GM19397 (cell line): ENCODE data around the gene INPP5K.
"Not testable (repeated sequence)": the region's sequence is repeated elsewhere in the genome, so short reads cannot be mapped to it uniquely, and the experiment has no call there.

Experiments used
- ATAC-seq: cut with Tn5 transposase; IDR thresholded peaks from one replicate; pipeline ENCODE4 v1.9.1; 2021; ENCODE audit warnings: mild to moderate bottlenecking, moderate library complexity; ENCODE audit not compliant: unreplicated experiment

The INPP5K gene

GRCh38 chr17:1516388-1517161 is at the start of gene INPP5K:
TSS of gene INPP5K (minus strand) at chr17:1516612. CDS start at chr17:1516499, 113 bp downstream.
- ATAC-seq, result peak; percentile 89

GRCh38 chr17:1565877-1566276 is 49.5 kb upstream of the INPP5K start:
- no peak for ATAC-seq

GRCh38 chr17:1563786-1564613 is 47.6 kb upstream of the INPP5K start:
- no peak for ATAC-seq

- ATAC-seq, result not testable (repeated sequence)
Measured at GRCh38 chr17:1563471-1563785, 47.0 kb upstream of the INPP5K start.

- peak; percentile 35 for ATAC-seq
Measured at GRCh38 chr17:1562176-1562643, 45.8 kb upstream of the INPP5K start.

GRCh38 chr17:1561420-1562175 is 45.2 kb upstream of the INPP5K start:
- ATAC-seq, result no peak

- ATAC-seq, result no peak
Measured at GRCh38 chr17:1560858-1561355, 44.5 kb upstream of the INPP5K start.

GRCh38 chr17:1560101-1560857 is 43.9 kb upstream of the INPP5K start:
- ATAC-seq, result no peak

- no peak for ATAC-seq
Measured at GRCh38 chr17:1559047-1560043, 42.9 kb upstream of the INPP5K start.

- no peak for ATAC-seq
Measured at GRCh38 chr17:1558401-1558800, 42.0 kb upstream of the INPP5K start.

GRCh38 chr17:1557355-1558095 is 41.1 kb upstream of the INPP5K start:
- no peak for ATAC-seq

- no peak for ATAC-seq
Measured at GRCh38 chr17:1555651-1556471, 39.4 kb upstream of the INPP5K start.

GRCh38 chr17:1554751-1555540 is 38.5 kb upstream of the INPP5K start:
- ATAC-seq, result no peak

- no peak for ATAC-seq
Measured at GRCh38 chr17:1553354-1554266, 37.2 kb upstream of the INPP5K start.

GRCh38 chr17:1552932-1553331 is 36.5 kb upstream of the INPP5K start:
- no peak for ATAC-seq

GRCh38 chr17:1551741-1552140 is 35.3 kb upstream of the INPP5K start:
- ATAC-seq, result no peak
